ENCODE results near the gene TINCR.

DNA sequence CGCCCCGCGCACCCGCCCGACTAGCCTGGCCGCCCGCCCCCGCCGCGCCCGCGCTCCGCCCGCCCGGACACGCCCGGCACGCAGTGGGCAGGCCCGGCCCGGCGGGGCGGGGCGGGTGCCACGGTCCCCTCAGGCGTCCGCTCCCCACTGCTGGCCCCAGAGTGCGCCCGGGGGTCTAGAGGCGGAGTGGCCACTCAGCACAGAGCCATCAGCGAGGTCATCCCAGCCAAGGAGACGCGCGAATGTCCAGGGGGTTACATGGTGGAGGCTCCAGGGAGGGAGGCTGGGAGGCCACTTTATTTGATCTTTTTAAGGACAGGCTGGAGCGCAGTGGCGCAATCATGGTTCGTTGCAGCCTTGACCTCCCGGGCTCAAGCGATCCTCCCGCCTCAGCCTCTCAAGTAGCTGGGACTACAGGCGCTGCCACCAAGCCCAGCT is 236 bp upstream of the TINCR start:
- TF ChIP-seq, protein P1, sequence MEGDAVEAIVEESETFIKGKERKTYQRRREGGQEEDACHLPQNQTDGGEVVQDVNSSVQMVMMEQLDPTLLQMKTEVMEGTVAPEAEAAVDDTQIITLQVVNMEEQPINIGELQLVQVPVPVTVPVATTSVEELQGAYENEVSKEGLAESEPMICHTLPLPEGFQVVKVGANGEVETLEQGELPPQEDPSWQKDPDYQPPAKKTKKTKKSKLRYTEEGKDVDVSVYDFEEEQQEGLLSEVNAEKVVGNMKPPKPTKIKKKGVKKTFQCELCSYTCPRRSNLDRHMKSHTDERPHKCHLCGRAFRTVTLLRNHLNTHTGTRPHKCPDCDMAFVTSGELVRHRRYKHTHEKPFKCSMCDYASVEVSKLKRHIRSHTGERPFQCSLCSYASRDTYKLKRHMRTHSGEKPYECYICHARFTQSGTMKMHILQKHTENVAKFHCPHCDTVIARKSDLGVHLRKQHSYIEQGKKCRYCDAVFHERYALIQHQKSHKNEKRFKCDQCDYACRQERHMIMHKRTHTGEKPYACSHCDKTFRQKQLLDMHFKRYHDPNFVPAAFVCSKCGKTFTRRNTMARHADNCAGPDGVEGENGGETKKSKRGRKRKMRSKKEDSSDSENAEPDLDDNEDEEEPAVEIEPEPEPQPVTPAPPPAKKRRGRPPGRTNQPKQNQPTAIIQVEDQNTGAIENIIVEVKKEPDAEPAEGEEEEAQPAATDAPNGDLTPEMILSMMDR (conservative IDR thresholded peaks at IDR 0.05), result no peak
- no peak for TF ChIP-seq ZFX (IDR thresholded peaks at IDR 0.05)
